Measurements from ENCODE around the gene FOXK1. TPM values are rescaled to one million over a fixed set of nuclear protein-coding genes. Genes with fewer than 3 reads are reported as not detected.

Gene FOXK1
- total and polyA plus RNA-seq, 9 donors: 5.8 to 43.9 (median 32.6) TPM

- H3K27me3 ChIP-seq: no peaks in the 10 kb centered on the region
- 74 to 76% (median 75%) methylated on average over 29 to 41 of the region's 41 CpGs for WGBS, 3 donors
- no peak overlapping the region for H3K4me3 ChIP-seq
- no peak overlapping the region for H3K27ac ChIP-seq
- no peaks in the 10 kb centered on the region for H3K9me3 ChIP-seq
- intact Hi-C loops (cut with DNase I): loop anchor here in 2 of 4 donors (5.0 to 10.0 kb wide), 3 partner anchors 81 to 284 kb away; partner anchors contain the start of gene RADIL (in 1 of the 2)
- DNase-seq: no peak
- no peak for TF ChIP-seq EP300 (IDR thresholded peaks at IDR 0.05)
- TF ChIP-seq POLR2A (IDR thresholded peaks at IDR 0.05): no peak
- no peak for TF ChIP-seq CTCF (IDR thresholded peaks at IDR 0.05)
- H3K4me1 ChIP-seq (ENCODE audit: insufficient read depth): no peaks in the 10 kb centered on the region
- H3K36me3 ChIP-seq: no peaks in the 10 kb centered on the region
Observed at GRCh38 chr7:4803397-4804241, 121.5 kb downstream of the FOXK1 start.

- Histone ChIP-seq H3K27me3 (no peaks in the 10 kb centered on the region), H3K4me3 (no peak overlapping the region), H3K4me1 (ENCODE audit: insufficient read depth) (no peaks in the 10 kb centered on the region), H3K9me3 (no peaks in the 10 kb centered on the region), H3K36me3 (no peaks in the 10 kb centered on the region), H3K27ac (no peak overlapping the region)
- 83 to 88% (median 83%) methylated on average over 28 to 29 of the region's 29 CpGs for WGBS, 3 donors
- intact Hi-C loops (cut with DNase I): loop anchor here in 2 of 4 donors (5.0 to 10.0 kb wide), 3 partner anchors 72 to 159 kb away; partner anchors contain the start of gene RADIL (in 1 of the 2)
- DNase-seq: no peak
- TF ChIP-seq POLR2A (IDR thresholded peaks at IDR 0.05): no peak
- no peak for TF ChIP-seq EP300 (IDR thresholded peaks at IDR 0.05)
- no peak for TF ChIP-seq CTCF (IDR thresholded peaks at IDR 0.05)
Observed at GRCh38 chr7:4805110-4805983, 123.3 kb downstream of the FOXK1 start.

DNA sequence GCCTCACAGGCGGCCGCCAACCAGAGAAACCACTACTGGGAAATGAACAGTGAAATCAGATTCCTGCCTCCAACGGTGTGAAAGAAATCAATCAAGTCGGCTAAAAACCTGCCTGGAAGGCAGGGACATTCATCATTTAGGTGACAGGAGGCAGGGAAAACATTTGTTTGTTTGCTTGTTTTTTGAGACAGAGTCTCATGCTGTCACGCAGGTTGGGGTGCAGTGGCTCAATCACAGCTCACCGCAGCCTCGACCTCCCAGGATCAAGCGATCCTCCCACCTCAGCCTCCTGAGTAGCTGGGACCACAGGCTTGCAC lies 123.8 kb downstream of the FOXK1 start:
- no peak for DNase-seq
- Histone ChIP-seq H3K36me3 (no peaks in the 10 kb centered on the region), H3K4me3 (no peak overlapping the region), H3K4me1 (ENCODE audit: insufficient read depth) (no peaks in the 10 kb centered on the region), H3K9me3 (no peaks in the 10 kb centered on the region), H3K27ac (no peak overlapping the region), H3K27me3 (no peaks in the 10 kb centered on the region)
- intact Hi-C loops (cut with DNase I): loop anchor here in 2 of 4 donors (5.0 to 10.0 kb wide), 3 partner anchors 71 to 159 kb away; partner anchors contain the start of gene RADIL (in 1 of the 2)
- 79 to 89% (median 80%) methylated on average over 8 of the region's 8 CpGs for WGBS, 3 donors
- TF ChIP-seq EP300 (IDR thresholded peaks at IDR 0.05) (no peak), POLR2A (IDR thresholded peaks at IDR 0.05) (no peak), CTCF (IDR thresholded peaks at IDR 0.05) (no peak)

DNA sequence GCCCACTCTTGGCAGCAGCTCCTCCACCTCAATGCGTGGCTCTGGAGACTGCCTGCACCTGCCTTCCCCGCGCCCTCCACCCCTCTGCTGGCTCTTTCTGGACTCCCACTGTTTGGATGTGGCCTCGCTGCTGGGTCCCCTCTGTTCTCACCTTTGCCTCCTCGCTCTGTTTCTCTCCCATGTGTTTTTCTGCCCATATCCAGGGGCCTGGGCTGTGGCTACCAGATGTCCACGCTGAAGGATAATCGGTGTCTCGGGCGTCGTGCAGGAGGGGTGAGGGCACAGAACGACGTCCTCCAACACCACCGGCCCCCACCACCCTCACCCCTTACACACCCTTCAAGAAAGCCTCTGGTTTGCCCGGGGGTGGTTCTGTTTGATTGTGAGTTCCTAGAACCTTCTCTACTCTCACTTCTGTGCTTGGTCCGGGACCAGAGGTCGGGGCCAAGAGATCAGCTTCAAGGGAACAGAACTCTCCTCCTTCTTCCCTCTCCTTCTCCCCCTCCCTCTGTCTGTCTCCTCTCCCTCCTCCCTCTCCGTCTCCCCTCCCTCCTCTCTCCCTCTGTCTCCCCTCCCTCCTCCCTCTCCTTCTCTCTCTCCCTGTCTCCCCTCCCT lies 125.0 kb downstream of the FOXK1 start:
- H3K36me3 ChIP-seq: no peaks in the 10 kb centered on the region
- no peak for DNase-seq

More for the DNA sequence above, 125.0 kb downstream of the FOXK1 start:
- Histone ChIP-seq H3K27me3 (no peaks in the 10 kb centered on the region), H3K4me1 (ENCODE audit: insufficient read depth) (no peaks in the 10 kb centered on the region), H3K27ac (no peak overlapping the region), H3K4me3 (no peak overlapping the region), H3K9me3 (no peaks in the 10 kb centered on the region)
- TF ChIP-seq EP300 (IDR thresholded peaks at IDR 0.05) (no peak), POLR2A (IDR thresholded peaks at IDR 0.05) (no peak), CTCF (IDR thresholded peaks at IDR 0.05) (no peak)
- 33 to 42% (median 36%) methylated on average over 17 of the region's 17 CpGs for WGBS, 3 donors
- intact Hi-C loops (cut with DNase I): loop anchor here in 2 of 4 donors (5.0 to 10.0 kb wide), 3 partner anchors 70 to 158 kb away; partner anchors contain the start of gene RADIL (in 1 of the 2)

Data from ovary (tissue), 9 donors.